DOHH2 (cell line): ENCODE measurements around the gene TAF1A.

Experiments
- H3F3A ChIP-seq: fragments of 200-600 bp; sonication (generic), shearing (Covaris generic); 2 replicates; pipeline ENCODE4 v1.6.0; 2016; ENCODE audit warnings: antibody characterized with exemption, mild to moderate bottlenecking; ENCODE audit not compliant: control insufficient read depth, insufficient read depth
- H3K27ac ChIP-seq: fragments of 200-600 bp; sonication (generic); 2 replicates; pipeline ENCODE4 v1.5.1; 2014; ENCODE audit warnings: low read depth, mild to moderate bottlenecking, low read length, moderate library complexity
- H3K27me3 ChIP-seq: fragments of 200-600 bp; sonication (generic); 2 replicates; pipeline ENCODE4 v1.6.1; 2014; ENCODE audit warnings: mild to moderate bottlenecking, low read length, mixed read lengths; ENCODE audit not compliant: control insufficient read depth
- H3K36me3 ChIP-seq: fragments of 200-600 bp; sonication (generic); 2 replicates; pipeline ENCODE4 v1.6.1; 2014; ENCODE audit warnings: mild to moderate bottlenecking, low read length, moderate library complexity, mixed read lengths; ENCODE audit not compliant: control insufficient read depth
- H3K4me1 ChIP-seq: fragments of 200-600 bp; sonication (generic); 2 replicates; pipeline ENCODE4 v1.6.1; 2014; ENCODE audit warnings: mild to moderate bottlenecking, low read length, mixed read lengths; ENCODE audit not compliant: control insufficient read depth
- H3K4me2 ChIP-seq: fragments of 200-600 bp; sonication (generic); 2 replicates; pipeline ENCODE4 v1.6.0; 2014; ENCODE audit warnings: mild to moderate bottlenecking, low read length, moderate library complexity
- H3K4me3 ChIP-seq: fragments of 200-600 bp; sonication (generic); 2 replicates; pipeline ENCODE4 v1.5.1; 2014; ENCODE audit warnings: mild to moderate bottlenecking, low read length, mixed read lengths
- H3K79me2 ChIP-seq: fragments of 200-600 bp; sonication (generic); 2 replicates; pipeline ENCODE4 v1.6.1; 2014; ENCODE audit warnings: mild to moderate bottlenecking, low read length, mixed read lengths; ENCODE audit not compliant: control insufficient read depth
- H3K9me2 ChIP-seq: fragments of 200-600 bp; sonication (generic); replicated peaks from 2 replicates; pipeline ENCODE4 v1.6.1; 2014; ENCODE audit warnings: mild to moderate bottlenecking, low read length, mixed read lengths; ENCODE audit not compliant: control insufficient read depth
- H3K9me3 ChIP-seq: fragments of 200-600 bp; sonication (generic); 2 replicates; pipeline ENCODE4 v1.6.1; 2014; ENCODE audit warnings: antibody characterized with exemption, low read length, mixed read lengths; ENCODE audit not compliant: control insufficient read depth, insufficient read depth
- H4K20me1 ChIP-seq: fragments of 200-600 bp; sonication (generic); 2 replicates; pipeline ENCODE4 v1.6.0; 2014; ENCODE audit warnings: low read depth, mild to moderate bottlenecking, antibody characterized with exemption, low read length, moderate library complexity; ENCODE audit not compliant: control insufficient read depth, insufficient read depth
- EZH2phosphoT487 ChIP-seq: fragments of 200-600 bp; sonication (generic); IDR thresholded peaks from 2 replicates; pipeline ENCODE4 v1.6.1; 2017; ENCODE audit warnings: borderline replicate concordance, mild to moderate bottlenecking, antibody characterized with exemption, low read length, moderate library complexity, mixed read lengths
- TF ChIP-seq, protein P1 (sequence below): fragments of 200-600 bp; sonication (generic); IDR thresholded peaks from one replicate; pipeline ENCODE4 v1.5.1; 2014; ENCODE audit warnings: antibody characterized with exemption, mild to moderate bottlenecking, low read depth, low read length; ENCODE audit not compliant: poor library complexity, severe bottlenecking

The TAF1A gene

DNA sequence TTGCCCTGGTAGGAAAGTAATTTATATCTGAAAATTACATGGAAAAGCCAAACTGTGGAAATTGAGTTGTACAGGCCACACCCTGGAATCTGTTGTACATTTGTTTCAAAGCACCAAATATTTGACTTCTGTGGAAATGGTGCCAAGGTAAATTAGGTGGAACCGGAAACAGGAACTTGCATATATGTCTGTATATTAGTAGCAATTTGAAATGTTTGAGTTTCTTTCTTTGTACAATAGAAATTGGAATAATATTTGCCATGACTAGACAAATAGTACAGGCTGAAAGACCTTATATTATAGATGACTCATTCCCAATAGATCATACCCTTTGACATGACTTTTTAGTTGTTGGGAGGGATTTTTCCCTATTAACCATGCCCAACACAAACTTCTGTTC is 10.5 kb upstream of the TAF1A start:
- Histone ChIP-seq H3K79me2 (no peaks in the 10 kb centered on the region), H3K4me2 (no peak overlapping the region), H3K4me3 (no peak overlapping the region), H3F3A (no peaks in the 10 kb centered on the region), H3K27ac (no peak overlapping the region), H3K4me1 (no peaks in the 10 kb centered on the region), H3K9me3 (no peaks in the 10 kb centered on the region), H4K20me1 (no peaks in the 10 kb centered on the region), H3K27me3 (no peaks in the 10 kb centered on the region), H3K36me3 (no peaks in the 10 kb centered on the region), H3K9me2 (no peaks in the 10 kb centered on the region)
- TF ChIP-seq, protein P1, sequence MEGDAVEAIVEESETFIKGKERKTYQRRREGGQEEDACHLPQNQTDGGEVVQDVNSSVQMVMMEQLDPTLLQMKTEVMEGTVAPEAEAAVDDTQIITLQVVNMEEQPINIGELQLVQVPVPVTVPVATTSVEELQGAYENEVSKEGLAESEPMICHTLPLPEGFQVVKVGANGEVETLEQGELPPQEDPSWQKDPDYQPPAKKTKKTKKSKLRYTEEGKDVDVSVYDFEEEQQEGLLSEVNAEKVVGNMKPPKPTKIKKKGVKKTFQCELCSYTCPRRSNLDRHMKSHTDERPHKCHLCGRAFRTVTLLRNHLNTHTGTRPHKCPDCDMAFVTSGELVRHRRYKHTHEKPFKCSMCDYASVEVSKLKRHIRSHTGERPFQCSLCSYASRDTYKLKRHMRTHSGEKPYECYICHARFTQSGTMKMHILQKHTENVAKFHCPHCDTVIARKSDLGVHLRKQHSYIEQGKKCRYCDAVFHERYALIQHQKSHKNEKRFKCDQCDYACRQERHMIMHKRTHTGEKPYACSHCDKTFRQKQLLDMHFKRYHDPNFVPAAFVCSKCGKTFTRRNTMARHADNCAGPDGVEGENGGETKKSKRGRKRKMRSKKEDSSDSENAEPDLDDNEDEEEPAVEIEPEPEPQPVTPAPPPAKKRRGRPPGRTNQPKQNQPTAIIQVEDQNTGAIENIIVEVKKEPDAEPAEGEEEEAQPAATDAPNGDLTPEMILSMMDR = no peak
- TF ChIP-seq EZH2phosphoT487 = no peak

DNA sequence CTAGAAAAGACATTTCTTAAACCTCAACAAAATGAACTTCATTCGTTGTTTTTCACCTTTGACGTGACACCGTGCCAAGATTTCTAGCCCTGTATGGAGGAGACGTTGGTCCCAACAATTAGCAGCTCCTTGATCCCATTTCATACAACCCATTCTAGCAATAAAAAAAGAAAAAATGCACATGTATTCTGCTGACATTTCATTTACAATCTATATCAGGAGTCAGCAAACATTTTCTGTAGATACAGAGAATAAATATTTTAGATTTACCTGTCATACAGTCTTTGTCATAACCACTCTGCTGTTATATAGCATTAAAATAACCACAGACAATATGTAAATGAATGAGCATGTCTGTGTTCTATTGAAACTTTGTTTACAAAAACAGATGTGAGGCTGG is 7.0 kb upstream of the TAF1A start:
- no peaks in the 10 kb centered on the region for H4K20me1 ChIP-seq
- H3K79me2 ChIP-seq = no peaks in the 10 kb centered on the region
- no peak overlapping the region for H3K4me3 ChIP-seq
- TF ChIP-seq, protein P1 = no peak
- TF ChIP-seq EZH2phosphoT487 = no peak
- H3K9me2 ChIP-seq = no peaks in the 10 kb centered on the region
- H3K4me1 ChIP-seq = no peaks in the 10 kb centered on the region
- H3K4me2 ChIP-seq = no peak overlapping the region
- no peak overlapping the region for H3K27ac ChIP-seq
- H3K27me3 ChIP-seq = no peaks in the 10 kb centered on the region
- H3F3A ChIP-seq = no peaks in the 10 kb centered on the region
- H3K36me3 ChIP-seq = no peaks in the 10 kb centered on the region
- no peaks in the 10 kb centered on the region for H3K9me3 ChIP-seq

DNA sequence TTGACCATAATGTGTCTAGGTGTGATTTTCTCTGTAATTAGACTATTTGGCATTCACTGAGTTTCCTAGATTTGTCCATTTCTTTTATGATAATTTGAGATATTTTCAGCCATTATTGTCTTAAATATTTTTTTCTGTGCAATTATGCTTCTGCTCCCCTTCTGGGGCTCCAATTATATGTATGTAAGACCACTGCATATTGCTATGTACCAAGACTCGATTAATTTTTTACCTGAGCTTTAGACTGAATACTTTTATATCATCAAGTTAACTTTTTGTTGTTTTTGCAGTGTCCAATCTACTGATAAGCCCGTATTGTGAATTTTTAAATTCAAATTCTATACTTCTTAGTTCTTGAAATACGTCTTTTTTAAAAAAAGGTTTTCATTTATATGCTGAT is 5.1 kb upstream of the TAF1A start:
- Histone ChIP-seq H3K27me3 (no peaks in the 10 kb centered on the region), H3K36me3 (no peaks in the 10 kb centered on the region), H3K4me2 (no peak overlapping the region), H3K27ac (no peak overlapping the region), H4K20me1 (no peaks in the 10 kb centered on the region), H3K4me1 (peaks cover 11% of the 10 kb centered on the region), H3K9me2 (no peaks in the 10 kb centered on the region), H3K9me3 (no peaks in the 10 kb centered on the region), H3K79me2 (peaks cover 3% of the 10 kb centered on the region; the same call in 1 of the 2 replicates), H3K4me3 (no peak overlapping the region), H3F3A (no peaks in the 10 kb centered on the region)
- TF ChIP-seq, protein P1 = no peak
- no peak for TF ChIP-seq EZH2phosphoT487

DNA sequence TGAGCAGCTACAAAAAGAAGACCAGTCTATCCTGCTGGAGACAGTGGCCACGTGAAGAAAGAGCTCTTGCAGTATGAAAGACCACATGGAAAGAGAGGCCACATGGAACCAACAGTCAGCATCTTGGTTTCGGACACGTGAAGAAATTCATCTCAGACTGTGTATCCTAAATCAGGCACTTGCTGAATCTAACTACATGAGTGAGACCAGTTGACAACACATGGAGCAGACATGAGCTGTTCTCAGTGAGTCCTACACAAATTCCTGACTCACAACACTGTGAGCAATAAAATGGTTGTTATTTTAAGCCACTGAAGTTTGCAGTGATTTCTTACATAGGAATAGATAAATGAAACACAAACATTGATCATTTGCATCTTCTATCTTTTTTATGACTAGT is 2.4 kb upstream of the TAF1A start:
- Histone ChIP-seq H3K27me3 (no peaks in the 10 kb centered on the region), H3K4me3 (no peak overlapping the region), H3K36me3 (peaks cover 10% of the 10 kb centered on the region), H3K4me1 (peaks cover 24% of the 10 kb centered on the region), H3K27ac (no peak overlapping the region), H3K9me3 (no peaks in the 10 kb centered on the region), H4K20me1 (no peaks in the 10 kb centered on the region), H3K4me2 (no peak overlapping the region), H3K9me2 (no peaks in the 10 kb centered on the region), H3K79me2 (peaks cover 26% of the 10 kb centered on the region), H3F3A (no peaks in the 10 kb centered on the region)
- no peak for TF ChIP-seq EZH2phosphoT487
- TF ChIP-seq, protein P1 = no peak
